Prostate gland (tissue), 2 donors: ENCODE results near the gene HOXA3. TPM values are rescaled to one million over a fixed set of nuclear protein-coding genes. Genes with fewer than 3 reads are reported as not detected.

Experiments used
- DNase-seq: peaks from one replicate; pipeline ENCODE4 v3.0.0-alpha.2; 2019; ENCODE audit warnings: low spot score
- H3K27ac ChIP-seq, 2 donors: fragments of 200-600 bp; sonication (generic); 2 replicates each; pipeline ENCODE4 v1.5.1; 2017 to 2019
- H3K27me3 ChIP-seq: fragments of 200-600 bp; sonication (generic); replicated peaks from 2 replicates; pipeline ENCODE4 v1.5.1; 2019; ENCODE audit not compliant: insufficient read depth
- H3K36me3 ChIP-seq, 2 donors: fragments of 200-600 bp; sonication (generic); 1 replicate in 1 of 2; 2 replicates in 1 of 2; pipeline versions ENCODE4 v1.5.1 to v1.8.1; 2017 to 2019
- H3K4me1 ChIP-seq: fragments of 200-600 bp; sonication (generic); replicated peaks from 2 replicates; pipeline ENCODE4 v1.5.1; 2019
- H3K4me3 ChIP-seq, 2 donors: fragments of 200-600 bp; sonication (generic); 2 replicates each; pipeline ENCODE4 v1.5.1; 2017 to 2019
- H3K9me3 ChIP-seq: fragments of 200-600 bp; sonication (generic); 2 replicates; pipeline ENCODE4 v1.5.1; 2017
- CTCF ChIP-seq, 4 experiments: fragments of 200-600 bp in 2 of 4; fragments of 450-650 bp in 2 of 4; sonication (generic) in 2 of 4; IDR thresholded peaks; 1 replicate in 3 of 4; 2 replicates in 1 of 4; pipeline ENCODE4 v1.5.1; 2016 to 2019; ENCODE audit warnings: antibody characterized with exemption in 4 of 4, mild to moderate bottlenecking in 2 of 4, moderate library complexity in 2 of 4
- POLR2A ChIP-seq: fragments of 450-650 bp; IDR thresholded peaks from one replicate; pipeline ENCODE4 v1.6.1; 2016; ENCODE audit warnings: antibody characterized with exemption, mild to moderate bottlenecking
- POLR2AphosphoS5 ChIP-seq: sonication (generic); formaldehyde crosslinking; IDR thresholded peaks from one replicate; pipeline ENCODE4 v1.6.1; 2017; ENCODE audit warnings: antibody characterized with exemption
- WGBS: methylation state at CpG from one replicate; pipeline ENCODE4 v1.1.5; 2018; 5-methylcytosine and 5-hydroxymethylcytosine counted together
- intact Hi-C: fragments of 100-400 bp; cut with DNase I; formaldehyde crosslinking; loops from one replicate; pipeline ENCODE4 v1.14.2; 2022
- total RNA-seq, 2 donors: library from RNA; depleted of rRNA; stranded (reverse); fragments of >200 nt; gene quantifications; one replicate each; pipeline ENCODE4 v1.1.0, GENCODE V29; 2016

HOXA3 gene
- total RNA-seq, 2 donors from 2014 or later: 2.8 to 3.1 TPM

GRCh38 chr7:27198871-27199801 lies 46.8 kb upstream of the HOXA3 start:
- no peak for TF ChIP-seq POLR2A
- TF ChIP-seq CTCF (IDR thresholded peaks at IDR 0.05): no peak
- no peak for TF ChIP-seq POLR2AphosphoS5
- peak overlapping the region; percentile 76 to 81 for H3K4me3 ChIP-seq
- H3K9me3 ChIP-seq: no peaks in the 10 kb centered on the region
- H3K27ac ChIP-seq: peak overlapping the region; percentile 96 to 97
- H3K4me1 ChIP-seq: no peaks in the 10 kb centered on the region
- WGBS: 0% methylated on average over 33 of the region's 93 CpGs
- intact Hi-C loops: loop anchor here (5.0 kb wide), 3 partner anchors 543 to 898 kb away; partner anchors contain the start of gene TAX1BP1
- no peaks in the 10 kb centered on the region for H3K36me3 ChIP-seq
- DNase-seq: peak; percentile 21
- no peaks in the 10 kb centered on the region for H3K27me3 ChIP-seq

GRCh38 chr7:27198138-27198841 lies 45.9 kb upstream of the HOXA3 start:
- Histone ChIP-seq H3K27ac (peak overlapping the region; percentile 96 to 97), H3K4me3 (peak overlapping the region; percentile 76 to 81), H3K27me3 (no peaks in the 10 kb centered on the region), H3K9me3 (no peaks in the 10 kb centered on the region), H3K4me1 (no peaks in the 10 kb centered on the region), H3K36me3 (no peaks in the 10 kb centered on the region)
- WGBS: 1% methylated on average over 29 of the region's 29 CpGs
- TF ChIP-seq POLR2AphosphoS5: no peak
- no peak for TF ChIP-seq CTCF (IDR thresholded peaks at IDR 0.05)
- TF ChIP-seq POLR2A: no peak
- peak; percentile 19 for DNase-seq
- intact Hi-C loops: loop anchor here (5.0 kb wide), 3 partner anchors 544 to 899 kb away; partner anchors contain the start of gene TAX1BP1

GRCh38 chr7:27197137-27198042 lies 45.0 kb upstream of the HOXA3 start:
- TF ChIP-seq CTCF (IDR thresholded peaks at IDR 0.05) (no peak), POLR2AphosphoS5 (peak; percentile 35)
- 3% methylated on average over 18 of the region's 18 CpGs for WGBS
- H3K36me3 ChIP-seq: no peaks in the 10 kb centered on the region
- DNase-seq: no peak
- H3K9me3 ChIP-seq: no peaks in the 10 kb centered on the region
- H3K27ac ChIP-seq: peak overlapping the region; percentile 96 to 97
- H3K4me3 ChIP-seq: peak overlapping the region; percentile 76 to 81
- H3K4me1 ChIP-seq: no peaks in the 10 kb centered on the region
- H3K27me3 ChIP-seq: no peaks in the 10 kb centered on the region
- intact Hi-C loops: loop anchor here (5.0 kb wide), 3 partner anchors 545 to 900 kb away; partner anchors contain the start of gene TAX1BP1

GRCh38 chr7:27196287-27196767 lies 43.9 kb upstream of the HOXA3 start:
- Histone ChIP-seq H3K27ac (peak overlapping the region; percentile 96 to 97), H3K27me3 (no peaks in the 10 kb centered on the region), H3K36me3 (no peaks in the 10 kb centered on the region), H3K4me3 (peak overlapping the region; percentile 76 to 81), H3K9me3 (no peaks in the 10 kb centered on the region), H3K4me1 (no peaks in the 10 kb centered on the region)
- 2% methylated on average over 6 of the region's 6 CpGs for WGBS
- intact Hi-C loops: loop anchor here (5.0 kb wide), 3 partner anchors 546 to 901 kb away; partner anchors contain the start of gene TAX1BP1
- DNase-seq: peak; percentile 95
- TF ChIP-seq POLR2AphosphoS5 (peak; percentile 78), POLR2A (no peak), CTCF (IDR thresholded peaks at IDR 0.05) (peak; percentile 80 to 87 (median 84))
